NCI-H2227 (cell line): ENCODE measurements around the gene B4GALT6.

Experiments
- DNase-seq: peaks from one replicate; lab custom pipeline; 2025; ENCODE audit not compliant: unreplicated experiment; lab: John Stamatoyannopoulos, UW

Gene B4GALT6

DNA sequence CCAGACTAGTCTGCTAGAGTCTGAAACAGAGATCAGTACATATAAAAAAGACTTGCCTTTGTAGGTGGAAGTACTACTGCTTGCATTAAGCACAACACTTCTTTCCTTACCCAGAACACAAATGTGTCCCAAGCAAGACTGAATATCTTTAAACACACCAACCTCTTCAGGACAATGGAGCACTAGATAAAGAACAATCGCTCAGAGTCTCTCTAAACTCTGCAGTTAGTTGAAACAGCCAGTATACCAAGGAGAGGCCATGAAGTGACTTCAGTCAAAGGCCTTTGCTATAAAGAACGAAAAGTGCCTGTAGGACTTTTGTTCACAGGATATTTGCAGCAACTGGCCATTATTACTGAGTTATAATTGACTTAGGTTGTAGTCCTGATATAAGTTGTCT lies 9.9 kb upstream of the B4GALT6 start:
- no peak for DNase-seq

- no peak for DNase-seq
These were observed 4.2 kb upstream of the B4GALT6 start for GRCh38 chr18:31688606-31689005.

DNA sequence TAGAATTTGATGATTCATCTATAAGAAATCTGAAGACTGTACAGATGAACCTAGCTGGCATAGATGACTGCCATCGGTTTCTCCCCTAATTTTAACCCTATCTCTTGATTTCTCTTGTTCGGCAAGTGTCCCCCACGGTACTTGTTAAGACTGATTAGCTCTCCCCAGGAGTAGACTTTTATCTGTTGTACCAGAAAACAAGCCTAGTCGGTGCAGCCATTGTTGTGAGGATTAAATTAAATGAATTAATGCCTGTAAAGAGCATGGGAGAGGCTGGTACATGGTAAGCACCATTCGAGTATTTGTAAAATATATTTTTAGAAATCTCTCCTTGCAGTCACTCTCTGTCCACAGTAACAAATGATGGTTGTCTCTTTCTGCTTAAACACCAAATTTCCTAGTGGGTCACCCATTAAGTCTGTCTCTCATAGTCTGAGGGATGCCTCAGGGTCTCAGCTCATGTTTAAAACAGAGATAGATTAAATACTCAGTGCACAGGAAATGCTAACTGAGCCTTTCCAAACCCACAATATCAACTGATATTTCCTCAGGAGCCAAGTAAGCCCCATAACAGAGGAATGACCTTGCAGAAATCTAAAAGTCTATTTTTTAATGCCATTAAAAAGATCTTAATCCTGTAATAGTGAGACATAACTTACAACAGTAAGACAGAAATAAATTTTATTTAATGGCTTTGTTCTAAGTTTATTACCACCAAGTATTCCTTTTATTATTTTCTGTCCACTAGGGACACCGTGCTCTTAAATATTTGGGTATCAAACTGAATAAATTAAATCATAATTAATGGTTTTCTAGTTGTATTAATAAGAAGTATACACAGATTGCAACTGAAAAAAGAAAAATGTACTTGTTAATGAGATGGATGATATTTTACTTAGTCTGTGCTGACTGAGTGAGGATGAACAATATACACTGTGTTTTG lies 2.9 kb upstream of the B4GALT6 start:
- no peak for DNase-seq

DNA sequence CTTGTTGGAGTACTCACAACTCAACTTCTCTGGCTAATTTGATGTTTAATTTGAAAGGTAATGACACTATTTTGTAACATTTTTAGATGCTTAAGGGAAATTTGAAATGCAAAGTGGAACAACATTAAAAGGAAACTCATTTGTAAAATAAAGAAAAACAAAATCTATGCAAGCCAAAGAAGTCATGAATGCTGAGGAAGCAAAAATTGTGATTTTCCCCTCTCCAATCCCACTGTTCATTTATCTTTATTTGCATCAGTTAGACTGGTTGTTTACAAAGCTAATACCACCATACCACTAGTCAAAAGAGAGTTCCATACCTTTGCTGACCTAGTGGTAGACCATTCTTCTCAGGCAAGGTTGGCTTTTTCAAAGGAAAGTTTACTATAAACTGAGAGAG lies 2.2 kb upstream of the B4GALT6 start:
- DNase-seq = no peak

- DNase-seq = peak; percentile 96
These were observed 1.0 kb upstream of the B4GALT6 start for GRCh38 chr18:31685097-31686082.

GRCh38 chr18:31683968-31684278 lies 458 bp downstream of the B4GALT6 start:
- DNase-seq = no peak

DNA sequence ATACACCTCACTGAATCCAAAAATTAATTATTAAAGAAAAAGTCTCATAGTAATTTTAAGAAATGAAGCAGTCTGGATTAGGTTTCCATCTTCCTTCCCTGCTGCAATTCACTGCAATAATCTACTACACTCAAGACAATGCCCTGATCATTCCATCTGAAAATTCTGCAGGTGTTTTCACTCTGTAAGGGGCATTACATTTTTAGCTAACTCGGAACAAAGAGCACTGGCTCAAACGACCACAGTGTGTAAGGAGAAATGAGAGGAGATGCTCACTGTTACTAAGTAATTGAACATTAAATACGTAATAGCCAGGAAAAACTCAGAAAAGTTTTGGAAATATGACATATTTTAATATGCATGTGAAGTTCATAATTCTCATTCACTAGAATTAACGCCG lies 1.3 kb downstream of the B4GALT6 start:
- DNase-seq = no peak

- DNase-seq = peak; percentile 51
These were observed 3.4 kb downstream of the B4GALT6 start for GRCh38 chr18:31680831-31681568.

GRCh38 chr18:31680433-31680811 lies 4.0 kb downstream of the B4GALT6 start:
- no peak for DNase-seq

DNA sequence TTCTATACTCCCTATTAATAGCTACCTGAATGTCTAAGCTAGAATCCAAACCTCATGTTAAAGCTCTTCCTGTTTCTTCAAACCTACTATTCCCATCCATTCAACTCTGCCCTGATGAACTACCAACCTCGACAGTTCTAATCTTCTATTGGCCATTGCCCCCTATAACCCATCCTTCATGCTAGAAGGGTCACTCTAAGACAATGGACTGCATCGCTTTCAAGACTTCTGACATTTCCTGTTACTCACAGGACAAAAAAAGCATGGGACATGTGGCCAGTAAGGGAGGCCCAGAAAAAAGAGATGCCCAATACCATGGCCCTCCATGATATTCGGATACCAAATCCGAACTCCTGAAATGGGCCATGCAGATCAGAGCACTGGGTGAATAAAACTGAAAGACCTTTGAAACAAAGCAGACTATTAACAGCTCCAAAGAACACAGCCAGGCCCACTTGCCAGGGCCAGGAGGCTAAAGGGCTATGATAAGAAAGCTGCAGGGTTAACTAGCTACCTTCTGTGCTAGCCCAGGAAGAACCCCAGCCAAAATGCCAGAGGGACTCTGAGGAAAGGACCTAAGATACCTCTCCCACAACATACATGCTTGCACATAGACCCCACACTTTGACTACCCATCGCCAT lies 4.5 kb downstream of the B4GALT6 start:
- DNase-seq = no peak

DNA sequence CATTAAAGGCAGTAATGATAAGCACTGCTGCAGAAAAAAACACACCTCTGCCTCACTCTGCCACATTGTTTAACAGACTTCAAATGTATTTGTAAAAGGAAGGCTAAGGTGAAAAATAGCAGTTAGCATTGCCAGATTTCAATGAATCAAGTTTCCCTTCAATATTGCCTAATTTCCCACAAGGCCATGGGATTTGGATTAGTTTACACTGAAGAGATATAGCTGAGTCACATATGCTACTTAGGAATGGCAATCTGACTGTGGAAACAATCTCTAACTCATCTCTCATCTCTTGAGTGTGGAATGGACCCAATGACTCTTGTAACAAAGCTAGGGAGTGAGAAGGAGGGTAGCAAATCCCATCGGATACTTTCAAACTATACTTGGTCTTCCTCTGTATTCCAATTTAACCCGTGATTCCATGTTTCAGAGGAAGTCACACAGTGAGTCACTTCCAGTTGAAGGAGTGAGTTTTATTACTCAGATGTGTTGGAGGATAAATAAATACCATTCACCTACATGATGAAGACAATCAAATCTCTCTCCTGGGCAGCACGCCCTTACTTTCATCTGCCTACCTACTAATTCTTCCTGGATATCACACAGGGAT lies 5.1 kb downstream of the B4GALT6 start:
- DNase-seq = no peak

GRCh38 chr18:31678425-31678824 lies 6.0 kb downstream of the B4GALT6 start:
- DNase-seq = no peak

GRCh38 chr18:31677592-31677991 lies 6.8 kb downstream of the B4GALT6 start:
- no peak for DNase-seq

GRCh38 chr18:31675404-31675803 lies 9.0 kb downstream of the B4GALT6 start:
- no peak for DNase-seq

- DNase-seq = no peak
These were observed 11.7 kb downstream of the B4GALT6 start for GRCh38 chr18:31672628-31673135.

- no peak for DNase-seq
These were observed 12.4 kb downstream of the B4GALT6 start for GRCh38 chr18:31671951-31672350.

DNA sequence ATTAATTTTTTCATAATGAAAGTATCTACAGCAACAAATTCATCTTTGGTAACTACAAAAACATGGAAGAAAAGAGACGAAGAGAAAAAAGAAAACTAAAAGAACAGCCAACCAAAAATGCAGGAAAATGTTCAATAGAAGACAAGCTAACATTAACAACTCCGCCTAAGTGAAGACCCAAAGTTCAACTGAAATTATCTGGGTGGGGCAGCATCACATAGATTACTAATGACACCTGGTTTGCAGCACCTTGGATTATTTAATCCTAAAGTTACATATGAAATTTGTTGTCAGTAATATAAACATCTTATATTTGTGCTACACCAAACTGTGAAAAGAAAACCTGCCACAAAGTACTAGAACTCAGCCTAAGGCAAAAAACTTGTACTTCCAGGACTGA lies 14.8 kb downstream of the B4GALT6 start:
- DNase-seq = no peak

DNA sequence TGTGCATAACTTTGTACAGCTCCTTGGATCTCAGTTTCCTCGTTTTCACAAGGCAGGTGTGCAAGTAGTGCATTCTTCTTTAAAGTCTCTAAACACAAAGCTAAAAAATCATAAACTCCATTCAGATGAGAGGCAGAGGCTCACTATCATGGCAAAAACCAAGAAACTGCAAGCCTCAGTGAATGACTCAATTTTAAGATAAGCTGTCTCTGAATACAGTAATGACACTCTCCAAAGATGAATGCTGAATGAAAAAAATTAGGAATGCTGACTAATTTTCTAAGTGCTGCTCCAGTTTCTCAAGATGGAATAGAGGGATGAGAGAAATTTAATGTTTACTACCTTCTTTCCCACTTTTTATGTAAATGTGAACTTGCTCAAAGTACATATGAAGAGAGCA lies 17.2 kb downstream of the B4GALT6 start:
- DNase-seq = no peak

GRCh38 chr18:31666055-31666454 lies 18.3 kb downstream of the B4GALT6 start:
- no peak for DNase-seq

DNA sequence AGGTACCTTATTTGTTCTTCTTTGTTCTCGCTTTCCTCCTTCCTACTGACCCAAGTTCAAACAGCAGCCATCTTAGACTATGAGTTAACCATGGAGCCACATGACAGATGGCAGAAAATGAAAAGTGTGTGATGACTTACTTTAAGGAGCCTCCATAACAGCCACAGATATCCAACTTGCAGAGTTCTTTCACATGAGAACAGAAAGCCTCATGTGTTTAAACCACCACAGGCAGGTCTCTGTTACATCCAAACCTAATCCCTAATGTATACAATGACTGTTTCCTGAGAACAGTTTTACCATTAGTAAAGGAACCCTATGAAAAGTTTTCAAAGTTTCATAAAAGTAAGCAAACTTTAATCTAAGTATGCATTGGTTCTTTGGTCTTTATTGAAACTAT lies 20.3 kb downstream of the B4GALT6 start:
- no peak for DNase-seq
